ENCODE results near the gene NOC4L. TPM values are rescaled to one million over a fixed set of nuclear protein-coding genes. Genes with fewer than 3 reads are reported as not detected.
"Not testable (repeated sequence)": the region's sequence is repeated elsewhere in the genome, so short reads cannot be mapped to it uniquely, and the experiment has no call there.

The NOC4L gene
- polyA plus RNA-seq, 1 donor = 9.8 TPM

DNA sequence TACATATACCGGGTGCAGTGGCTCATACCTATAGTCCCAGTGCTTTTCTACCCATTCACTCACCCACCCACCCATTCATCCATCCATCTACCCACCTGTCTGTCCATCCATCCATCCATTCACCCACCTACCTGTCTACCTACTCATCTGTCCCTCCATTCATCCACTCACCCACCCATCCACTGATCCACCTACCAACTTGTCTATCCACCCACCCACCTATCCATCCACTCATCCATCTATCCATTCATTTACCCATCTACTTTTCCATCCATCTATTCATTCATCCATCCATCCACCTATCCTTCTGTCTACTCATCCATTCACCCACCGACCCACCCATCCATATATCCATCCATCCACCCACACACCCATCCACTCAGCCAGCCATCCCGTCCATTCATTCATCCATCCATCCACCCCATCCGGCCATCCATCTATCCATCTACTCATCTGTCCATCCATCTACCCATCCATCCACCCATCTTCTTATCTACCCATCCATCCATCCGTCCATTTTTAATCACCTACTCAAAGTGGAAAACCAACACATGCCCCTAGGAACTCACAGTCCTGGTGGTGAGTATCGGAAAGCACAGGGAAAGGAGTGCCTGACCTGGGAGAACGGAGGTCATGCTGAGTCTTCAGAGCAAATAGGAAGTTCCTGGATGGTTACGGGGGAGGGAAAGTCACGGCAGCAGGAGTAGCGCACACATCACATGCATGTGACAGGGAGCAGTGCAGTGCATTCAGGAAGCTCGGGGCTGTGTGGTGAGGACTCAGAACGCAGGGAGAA, 20.1 kb upstream of the NOC4L start:
- DNase-seq (ENCODE audit: low read depth) = no peak

DNA sequence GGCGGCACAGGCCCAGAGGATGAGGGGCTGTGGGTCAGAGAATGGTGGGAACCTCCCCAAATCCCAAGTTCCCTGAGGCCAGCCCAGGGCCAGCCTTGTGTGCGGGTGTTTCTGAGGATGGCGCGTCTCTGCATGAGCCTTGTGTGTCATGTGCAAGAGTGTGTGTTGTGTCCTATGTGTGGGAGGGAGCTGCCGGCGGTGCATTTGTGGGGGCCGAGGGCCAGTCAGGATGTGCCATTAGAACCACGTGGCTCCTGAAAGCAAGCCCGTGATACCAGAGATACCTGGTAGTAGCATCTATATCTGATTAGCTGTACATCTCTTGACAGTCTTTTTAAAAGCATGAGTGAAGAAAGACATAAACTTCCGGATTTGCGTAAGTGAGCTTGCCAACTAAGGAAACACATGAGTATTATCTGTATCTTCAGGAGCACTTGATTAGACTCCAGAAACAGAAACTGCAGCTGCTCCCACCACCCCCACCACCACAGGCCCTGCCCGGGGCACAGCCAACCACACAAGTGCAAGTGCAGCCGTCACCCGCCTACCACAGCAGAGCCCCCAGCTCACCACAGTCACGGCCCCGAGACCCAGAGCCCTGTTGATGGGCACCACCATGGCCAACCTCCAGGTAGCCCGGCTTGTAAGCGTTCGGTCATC, 19.4 kb upstream of the NOC4L start:
- DNase-seq (ENCODE audit: low read depth) = no peak

DNA sequence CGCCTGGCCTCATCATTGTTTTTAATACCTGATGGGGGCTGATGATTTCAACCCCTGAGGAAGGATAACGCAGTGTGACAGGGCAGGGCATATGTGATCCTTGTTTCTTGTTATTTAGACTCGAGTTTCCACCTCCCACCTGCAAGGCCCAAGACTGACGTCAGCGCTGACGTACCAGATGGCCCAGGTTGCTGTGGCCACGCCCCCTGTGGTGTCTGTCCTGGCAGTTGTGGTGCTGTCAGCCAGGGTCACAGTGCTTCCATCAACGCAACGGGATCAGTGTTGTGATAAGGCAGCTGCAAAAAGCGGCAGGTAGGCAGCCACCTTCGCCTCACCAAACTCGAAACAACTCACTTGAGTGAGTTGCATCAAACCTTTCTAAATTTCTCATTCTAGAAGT, 18.5 kb upstream of the NOC4L start:
- no peak for DNase-seq (ENCODE audit: low read depth)

DNA sequence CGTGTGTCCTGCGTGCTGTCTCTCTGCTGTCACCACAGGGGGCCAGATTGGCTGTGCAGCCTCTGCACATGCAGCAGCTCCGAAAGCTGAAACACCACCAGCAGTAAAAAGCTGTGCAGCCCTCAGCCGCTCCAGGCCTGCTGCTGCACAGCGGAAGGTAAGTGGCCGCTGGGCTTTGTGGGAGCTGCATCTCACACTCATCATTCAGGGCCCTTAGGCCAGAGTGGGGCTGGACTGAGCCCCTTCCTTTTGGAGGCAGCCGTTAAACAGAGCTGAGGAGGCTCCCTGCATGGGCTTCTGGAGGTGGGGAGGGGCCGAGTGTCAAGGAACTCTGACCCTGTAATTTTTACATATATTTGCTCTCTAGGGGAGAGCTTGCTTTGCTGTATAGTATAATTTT, 17.2 kb upstream of the NOC4L start:
- no peak for DNase-seq (ENCODE audit: low read depth)

DNA sequence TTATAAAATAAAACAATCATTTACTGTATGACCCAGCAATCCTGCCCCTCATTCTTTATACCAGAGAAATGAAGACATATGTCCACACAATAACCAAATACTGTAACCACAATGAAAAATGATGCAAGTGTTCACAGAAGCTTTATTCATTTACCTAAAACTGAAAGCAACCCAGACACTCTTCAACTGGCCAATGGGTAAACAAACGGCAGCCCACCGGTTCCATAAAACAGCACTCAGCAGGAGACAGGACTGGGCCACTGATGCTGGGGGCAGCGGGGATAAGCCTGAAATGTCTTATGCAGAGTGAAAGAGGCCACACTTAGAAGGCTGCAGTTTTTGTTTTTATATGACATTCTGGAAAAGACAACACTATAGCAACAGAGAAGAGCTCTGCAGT, 15.2 kb upstream of the NOC4L start:
- DNase-seq (ENCODE audit: low read depth) = no peak

DNA sequence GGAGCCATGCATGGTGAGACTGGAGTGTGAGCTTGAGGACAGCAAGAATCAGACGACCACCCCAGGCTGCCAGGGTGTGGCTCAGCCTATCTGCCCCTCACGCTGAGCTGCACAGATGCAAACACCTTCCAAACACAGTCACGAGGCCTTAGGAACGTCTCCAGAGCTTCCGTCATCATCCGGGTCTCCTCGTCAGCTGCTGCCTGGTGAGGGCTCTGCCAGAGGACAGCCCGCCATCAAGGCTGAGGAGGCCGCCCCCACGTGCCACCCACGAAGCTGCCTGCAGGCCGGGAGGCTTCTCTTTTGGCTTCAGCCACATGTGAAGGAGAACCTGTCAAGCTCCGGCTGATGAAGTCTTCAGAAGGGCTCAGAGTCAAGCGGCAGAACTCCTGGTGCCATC, 13.6 kb upstream of the NOC4L start:
- DNase-seq (ENCODE audit: low read depth) = no peak

DNA sequence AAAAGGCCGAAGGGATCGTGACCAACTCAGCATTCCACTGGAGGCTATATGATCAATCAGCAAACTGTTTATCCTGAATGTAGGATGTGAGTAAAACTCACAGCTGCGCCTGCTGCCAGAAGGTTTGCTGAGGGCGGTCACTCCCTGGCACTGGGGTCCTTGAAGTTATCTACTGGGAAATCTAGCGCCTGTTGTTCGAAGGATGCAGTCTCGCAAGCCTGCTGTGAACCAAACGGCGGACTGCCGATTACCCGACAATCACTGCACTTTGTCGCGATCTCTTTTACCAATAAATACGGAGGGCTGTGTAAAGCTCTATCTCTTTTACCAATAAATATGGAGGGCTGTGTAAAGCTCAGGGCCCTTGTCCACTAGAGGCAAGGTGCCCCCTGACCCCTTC, 13.0 kb upstream of the NOC4L start:
- DNase-seq (ENCODE audit: low read depth) = no peak

DNA sequence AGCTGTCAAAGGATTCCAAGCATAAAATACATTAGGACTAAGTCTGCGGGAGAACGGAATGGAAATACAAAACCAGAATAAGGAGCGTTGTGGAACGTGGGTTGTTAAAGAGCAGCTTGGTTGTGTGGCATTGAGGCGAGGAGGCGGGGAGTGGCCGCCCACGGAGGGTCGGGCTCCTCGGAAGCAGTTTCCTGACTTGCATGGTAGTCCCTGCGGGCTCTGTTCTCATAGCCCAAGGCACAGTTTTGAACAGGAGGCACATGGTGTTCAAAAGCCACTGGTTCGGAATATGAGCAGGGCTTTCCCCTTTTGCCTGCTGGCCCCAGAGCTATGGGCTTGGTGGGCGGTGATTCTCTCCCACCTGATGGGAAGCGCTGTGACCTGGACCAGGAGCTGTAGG, 12.3 kb upstream of the NOC4L start:
- no peak for DNase-seq (ENCODE audit: low read depth)

DNA sequence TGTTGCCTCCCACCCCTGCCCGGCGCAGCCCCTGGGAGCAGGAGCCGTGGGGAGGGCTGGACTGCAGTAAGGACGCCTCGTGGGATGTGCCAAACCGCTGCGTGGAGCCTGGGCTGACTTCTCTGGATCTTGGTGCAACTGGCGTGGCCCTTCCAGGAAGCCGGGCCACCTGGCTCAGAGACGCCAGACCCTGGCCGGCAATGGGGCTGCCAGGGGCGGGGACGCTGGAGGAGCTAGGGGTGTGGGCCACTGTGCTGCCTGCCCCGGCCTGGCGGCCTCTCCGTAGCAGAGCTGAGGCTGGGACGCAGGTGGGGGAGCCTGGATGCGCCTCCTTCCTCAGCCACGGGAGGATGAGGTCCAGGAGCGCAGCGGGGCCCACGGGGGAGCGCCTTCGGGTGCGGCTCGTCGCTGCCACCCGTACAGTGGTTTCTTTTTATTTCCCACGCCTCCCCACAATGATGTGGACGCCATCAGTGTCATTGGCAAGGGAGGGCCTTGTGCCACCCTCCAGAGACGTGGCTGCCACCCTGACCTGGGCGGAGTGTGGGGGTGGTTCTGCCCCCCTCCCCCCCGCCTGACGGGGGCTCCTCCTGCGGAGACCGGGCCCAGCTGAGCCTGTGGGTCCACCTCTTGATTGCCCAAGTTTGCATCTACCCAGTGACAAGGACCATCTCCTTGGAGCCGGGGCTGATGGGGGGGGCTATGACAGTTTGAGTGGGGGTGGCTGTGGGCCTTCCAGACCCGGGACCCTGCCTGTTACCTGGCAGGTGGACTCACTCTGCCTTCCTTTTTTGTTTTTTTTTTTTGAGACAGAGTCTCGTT, 11.4 kb upstream of the NOC4L start:
- DNase-seq (ENCODE audit: low read depth) = no peak

DNA sequence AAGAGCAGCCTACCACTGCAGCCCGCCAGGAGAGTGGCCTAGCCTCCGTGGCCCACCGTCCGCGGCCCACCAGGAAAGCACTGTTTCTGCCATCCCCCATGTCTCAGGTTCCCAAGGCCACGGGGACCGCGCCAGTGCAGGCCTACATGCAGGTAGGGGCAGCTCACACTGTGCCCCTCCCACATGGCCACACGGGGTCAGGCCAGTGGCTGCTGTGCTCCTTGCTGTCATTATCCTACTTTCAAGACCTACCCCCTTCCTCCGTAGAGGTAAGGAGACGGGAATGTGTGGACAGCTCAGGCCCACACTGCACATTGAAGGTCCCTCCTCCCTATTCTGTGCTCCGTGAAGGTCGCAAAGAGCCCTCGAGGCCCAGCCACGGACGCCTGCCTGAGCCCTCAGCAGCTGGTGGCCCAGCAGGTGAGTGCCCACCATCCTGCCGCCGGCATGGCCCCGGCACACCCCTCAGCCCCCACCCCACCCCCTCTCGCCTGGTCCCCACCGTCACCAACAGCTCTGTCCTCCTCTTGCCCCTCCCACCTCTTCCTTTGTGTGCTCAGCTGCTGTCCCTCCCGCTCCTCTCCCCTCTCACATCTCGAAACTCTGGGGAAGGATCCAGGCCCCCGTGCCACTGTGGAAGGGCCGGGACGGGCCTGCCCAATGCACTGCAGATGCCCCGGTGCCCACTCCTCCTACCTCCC, 10.2 kb upstream of the NOC4L start:
- DNase-seq (ENCODE audit: low read depth) = no peak

DNA sequence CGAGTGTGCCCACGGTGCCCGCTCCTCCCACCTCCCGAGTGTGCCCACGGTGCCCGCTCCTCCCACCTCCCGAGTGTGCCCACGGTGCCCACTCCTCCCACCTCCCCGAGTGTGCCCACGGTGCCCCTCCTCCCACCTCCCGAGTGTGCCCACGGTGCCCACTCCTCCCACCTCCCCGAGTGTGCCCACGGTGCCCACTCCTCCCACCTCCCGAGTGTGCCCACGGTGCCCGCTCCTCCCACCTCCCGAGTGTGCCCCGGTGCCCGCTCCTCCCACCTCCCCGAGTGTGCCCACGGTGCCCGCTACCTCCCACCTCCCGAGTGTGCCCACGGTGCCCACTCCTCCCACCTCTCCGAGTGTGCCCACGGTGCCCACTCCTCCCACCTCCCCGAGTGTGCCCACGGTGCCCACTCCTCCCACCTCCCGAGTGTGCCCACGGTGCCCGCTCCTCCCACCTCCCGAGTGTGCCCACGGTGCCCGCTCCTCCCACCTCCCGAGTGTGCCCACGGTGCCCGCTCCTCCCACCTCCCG, 9.5 kb upstream of the NOC4L start:
- DNase-seq (ENCODE audit: low read depth) = not testable (repeated sequence)

DNA sequence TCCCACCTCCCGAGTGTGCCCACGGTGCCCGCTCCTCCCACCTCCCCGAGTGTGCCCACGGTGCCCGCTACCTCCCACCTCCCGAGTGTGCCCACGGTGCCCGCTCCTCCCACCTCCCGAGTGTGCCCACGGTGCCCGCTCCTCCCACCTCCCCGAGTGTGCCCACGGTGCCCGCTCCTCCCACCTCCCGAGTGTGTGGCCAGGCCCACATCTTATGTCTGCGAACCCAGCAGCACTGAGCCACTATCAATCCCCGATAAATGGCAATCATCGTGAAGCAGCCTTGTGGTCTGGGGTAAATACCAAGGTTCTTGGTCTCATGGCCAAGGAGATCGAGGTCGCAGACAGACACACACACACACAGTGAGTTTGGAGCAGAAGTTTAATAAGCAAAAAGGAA, 8.0 kb upstream of the NOC4L start:
- not testable (repeated sequence) for DNase-seq (ENCODE audit: low read depth)

DNA sequence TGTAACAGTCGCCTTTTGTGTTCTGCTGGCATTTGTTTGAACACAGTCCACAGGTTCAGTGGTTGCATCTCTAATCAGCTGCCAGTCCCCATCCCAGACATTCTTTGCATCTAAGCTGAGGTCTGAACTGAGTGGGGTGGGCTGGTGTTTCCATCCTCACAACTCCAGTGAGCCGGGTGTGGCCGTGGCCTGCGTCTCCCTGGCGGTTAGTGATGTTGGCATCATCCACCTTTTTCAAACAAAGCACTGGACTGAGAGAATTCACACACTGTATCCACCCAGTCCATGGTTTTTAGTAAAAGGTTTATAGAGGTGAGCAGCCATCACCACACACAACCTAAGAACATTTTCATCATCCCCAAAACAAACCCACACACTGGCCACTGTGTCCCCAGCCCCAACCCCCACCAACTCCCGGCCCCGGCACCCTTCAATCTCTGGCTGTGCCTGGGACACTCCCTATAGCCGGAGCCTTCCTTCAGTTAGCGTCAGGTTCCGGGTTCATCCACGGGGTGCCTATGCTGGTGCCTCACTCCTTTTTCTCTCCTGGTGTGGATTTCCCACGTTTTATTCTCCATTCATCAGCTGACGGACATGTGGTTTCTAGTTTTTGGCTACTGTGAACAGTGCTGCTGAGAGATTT, 6.7 kb upstream of the NOC4L start:
- DNase-seq (ENCODE audit: low read depth) = no peak

DNA sequence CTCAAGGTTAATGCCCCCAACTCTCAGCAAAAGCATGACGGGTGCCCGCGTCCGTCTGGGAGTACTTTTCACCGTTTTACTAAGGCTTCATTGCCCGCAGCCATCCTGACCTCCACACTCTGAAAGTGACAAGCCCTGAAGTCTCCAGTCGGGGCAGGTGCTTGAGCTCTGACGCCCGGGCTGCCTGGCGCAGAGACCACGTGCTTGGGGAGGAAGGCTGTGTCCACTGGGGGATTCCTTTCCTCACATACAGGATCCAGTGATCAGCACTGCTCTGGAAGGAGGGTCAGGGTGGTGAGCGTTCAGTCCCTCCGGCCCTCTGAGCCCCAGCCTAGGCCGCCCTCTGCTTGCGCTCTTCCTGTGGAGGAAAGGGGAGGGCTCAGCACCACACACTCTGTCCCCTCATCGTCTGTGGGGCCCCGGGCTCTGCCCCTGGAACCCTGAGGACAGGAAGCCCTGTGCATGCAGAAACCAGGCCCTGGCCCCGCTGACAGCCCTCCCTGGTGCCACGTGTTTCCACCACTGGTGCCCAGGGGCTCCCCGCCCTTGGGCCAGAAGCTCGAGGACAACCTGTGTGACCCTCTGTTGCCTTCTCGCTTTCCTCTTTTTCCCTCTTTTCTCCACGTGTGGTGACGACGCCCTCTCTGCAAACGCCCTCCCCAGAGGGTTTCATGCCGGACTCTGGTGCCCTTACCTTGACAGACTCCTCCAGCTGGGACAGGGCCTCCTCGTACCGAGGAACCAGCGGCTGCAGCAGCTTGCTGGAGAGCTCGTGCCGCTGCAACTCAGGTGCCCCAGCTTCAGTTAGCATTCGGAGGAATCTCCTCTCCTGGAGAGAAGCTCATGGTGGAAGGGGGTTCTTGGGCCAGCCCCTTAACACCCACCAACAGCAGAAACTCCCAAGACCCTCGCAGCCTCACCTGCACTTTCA, 5.1 kb upstream of the NOC4L start:
- no peak for DNase-seq (ENCODE audit: low read depth)

DNA sequence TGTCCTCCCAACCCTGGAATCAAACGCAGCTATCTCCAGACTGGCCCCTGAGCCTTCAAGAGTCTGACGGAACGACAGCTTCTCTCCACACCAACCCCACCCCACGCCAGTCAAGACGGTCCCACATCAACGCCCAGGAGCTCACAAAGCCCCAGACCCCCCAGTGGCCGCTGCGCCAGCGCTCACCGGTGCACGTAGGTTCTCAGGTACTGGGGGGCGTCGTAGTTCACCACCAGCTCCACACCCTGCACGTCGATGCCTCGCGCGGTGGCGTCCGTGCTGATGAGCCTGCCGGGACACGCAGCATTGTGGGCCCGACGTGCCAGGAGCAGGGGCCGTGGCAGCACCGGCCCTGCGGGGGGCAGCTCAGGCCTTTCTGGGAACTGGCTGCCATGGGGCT, 4.3 kb upstream of the NOC4L start:
- no peak for DNase-seq (ENCODE audit: low read depth)

DNA sequence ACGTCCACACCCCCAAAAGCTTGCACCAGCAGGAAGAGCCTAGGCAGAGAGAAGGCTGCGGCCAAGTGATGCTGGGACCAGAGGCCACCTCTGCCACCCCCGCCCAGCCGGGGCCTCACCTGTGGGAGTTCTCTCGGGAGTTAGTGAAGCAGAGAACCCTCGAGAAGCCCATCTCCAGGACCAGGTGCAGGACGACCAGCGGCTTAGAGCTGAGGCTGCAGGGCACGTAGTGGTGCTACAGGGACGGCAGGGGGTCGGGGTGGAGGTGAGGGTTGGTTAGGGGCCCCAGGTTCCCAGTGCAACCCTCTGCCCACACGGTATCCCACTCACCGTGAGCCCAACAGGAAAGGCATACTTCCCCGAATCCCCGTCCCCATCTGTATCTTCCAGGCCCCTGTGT, 3.8 kb upstream of the NOC4L start:
- no peak for DNase-seq (ENCODE audit: low read depth)

DNA sequence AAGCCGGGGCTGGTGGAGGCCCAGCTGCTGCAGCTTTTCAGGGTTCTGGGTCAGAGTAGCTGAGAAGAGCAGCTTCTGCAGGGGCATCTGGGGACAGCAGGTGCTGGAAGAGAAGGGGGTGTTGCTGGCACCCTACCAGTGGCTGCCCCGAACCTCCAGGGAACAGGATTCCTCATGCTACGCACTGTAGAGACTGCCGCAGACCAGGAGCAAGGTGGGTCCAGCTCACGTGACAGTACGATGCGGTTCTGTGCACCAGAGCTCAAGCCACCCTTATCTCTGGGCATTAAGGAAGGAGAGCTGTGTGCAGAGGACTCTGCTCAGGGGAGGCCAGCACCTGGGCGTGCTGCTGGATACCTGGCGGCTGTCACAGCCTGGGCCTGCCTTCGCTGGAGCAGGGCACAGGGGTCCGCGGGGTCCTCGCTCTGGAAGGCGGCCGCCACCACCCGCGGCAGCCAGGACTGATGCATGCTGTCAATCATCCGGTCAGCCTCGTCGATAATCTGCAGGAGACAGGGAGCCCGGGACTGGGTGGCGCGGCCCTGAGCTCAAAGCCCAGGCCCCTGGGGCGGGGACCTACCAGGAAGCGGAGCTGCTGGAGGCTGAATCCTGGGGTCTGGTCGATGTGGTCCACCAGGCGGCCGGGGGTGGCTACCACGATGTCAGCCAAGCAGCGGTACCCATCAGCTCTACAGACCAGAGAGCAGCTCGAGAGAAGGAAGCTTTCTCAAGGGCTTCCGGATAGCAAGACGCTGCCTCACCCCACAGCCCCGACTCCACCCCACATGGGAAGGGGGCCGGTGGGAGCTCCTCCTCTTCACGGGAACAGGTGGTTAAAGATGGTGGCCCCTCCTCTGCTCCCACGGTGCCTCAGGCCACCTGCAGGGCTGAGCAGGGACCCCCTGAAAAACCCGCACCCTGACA, 3.1 kb upstream of the NOC4L start:
- no peak for DNase-seq (ENCODE audit: low read depth)

DNA sequence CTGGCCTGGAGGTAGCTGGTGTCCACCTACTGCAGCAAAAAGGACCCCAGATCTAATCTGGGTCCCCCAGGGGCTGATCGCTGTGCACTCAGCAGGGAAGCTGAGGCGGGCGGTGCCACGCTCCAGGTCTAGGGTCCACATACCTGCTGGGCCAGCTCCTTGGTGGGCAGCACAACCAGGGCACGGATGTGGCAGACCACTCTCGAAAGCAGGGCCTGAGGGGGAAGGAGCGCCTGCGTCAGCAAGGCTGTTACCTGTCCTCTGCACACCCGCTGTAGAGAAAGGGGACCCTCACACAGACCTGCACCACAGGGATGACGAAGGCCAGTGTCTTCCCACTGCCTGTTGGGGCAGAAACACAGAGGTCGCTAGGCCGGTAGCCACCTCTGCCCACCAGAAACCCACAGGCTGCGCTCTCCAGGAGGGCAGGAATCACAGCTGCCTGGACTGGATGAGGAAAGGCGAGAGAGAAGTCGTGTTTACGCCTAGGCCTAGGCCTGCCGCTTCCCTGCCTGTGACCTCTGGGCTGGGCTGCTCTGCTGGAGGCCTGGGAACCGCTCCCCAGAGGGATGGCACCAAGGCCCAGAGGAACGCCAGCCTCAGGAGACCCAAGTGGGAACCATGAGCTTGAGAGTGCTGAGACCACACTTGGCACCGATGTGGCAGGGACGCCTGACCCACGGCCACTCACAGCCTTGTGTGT, 2.1 kb upstream of the NOC4L start:
- DNase-seq (ENCODE audit: low read depth) = no peak
